Endothelial cell of umbilical vein (primary cell): ENCODE data around the gene DLST. TPM values are rescaled to one million over a fixed set of nuclear protein-coding genes. Genes with fewer than 3 reads are reported as not detected.
"Not testable (repeated sequence)": the region's sequence is repeated elsewhere in the genome, so short reads cannot be mapped to it uniquely, and the experiment has no call there.

Source experiments
- BruUV-seq: library from RNA; stranded (reverse); fragments of 400-500 nt; replicated peaks from 2 replicates; lab custom pipeline; 2021; lab: Mats Ljungman, UMichigan
- CTCF ChIA-PET: fragments of 300-600, 350-600 bp; sonication (Branson Sonifier 250); formaldehyde crosslinking; loops from one replicate; lab custom pipeline; 2021; ENCODE audit warnings: antibody characterized with exemption, inconsistent platforms; lab: Charles Lee
- POLR2A ChIA-PET: fragments of 300-600, 350-600 bp; sonication (Branson Sonifier 250); formaldehyde crosslinking; loops from one replicate; lab custom pipeline; 2021; ENCODE audit warnings: antibody characterized with exemption, inconsistent platforms; lab: Charles Lee
- DNase-seq: peaks from one replicate; pipeline ENCODE4 v3.0.0-alpha.2; 2011; ENCODE audit warnings: low read depth, low spot score
- FAIRE-seq: peaks from 2 replicates; lab custom pipeline; 2011; peaks lifted over from hg19 to GRCh38; lab: Jason Lieb, UNC
- H2AFZ ChIP-seq: 2 replicates; pipeline ENCODE4 v1.6.0; 2012; ENCODE audit warnings: low read depth, low read length, control low read depth, inconsistent platforms
- H3K27ac ChIP-seq: 2 replicates; pipeline ENCODE4 v1.5.1; 2011; ENCODE audit warnings: low read depth, mild to moderate bottlenecking, control low read depth, low read length, moderate library complexity; ENCODE audit not compliant: insufficient read depth
- H3K27me3 ChIP-seq, 2 experiments: 2 replicates each; pipeline versions ENCODE4 v1.6.0 to v1.6.1; 2011; ENCODE audit warnings: low read length in 2 of 2, mixed read lengths in 1 of 2; ENCODE audit not compliant: control insufficient read depth in 2 of 2, insufficient read depth in 2 of 2
- H3K36me3 ChIP-seq, 2 experiments: 2 replicates in 1 of 2; 3 replicates in 1 of 2; pipeline ENCODE4 v1.5.1; 2011; ENCODE audit warnings: low read length in 2 of 2, mild to moderate bottlenecking in 1 of 2, moderate library complexity in 1 of 2; ENCODE audit not compliant: control insufficient read depth in 2 of 2, insufficient read depth in 2 of 2; ENCODE audit errors: extremely low read depth in 1 of 2
- H3K4me1 ChIP-seq: 3 replicates; pipeline ENCODE4 v1.5.1; 2011; ENCODE audit warnings: mild to moderate bottlenecking, low read length; ENCODE audit not compliant: control insufficient read depth, insufficient read depth; ENCODE audit errors: extremely low read depth
- H3K4me2 ChIP-seq: 2 replicates; pipeline ENCODE4 v1.6.1; 2011; ENCODE audit warnings: low read length, control low read depth, mixed read lengths; ENCODE audit not compliant: insufficient read depth
- H3K4me3 ChIP-seq, 3 experiments: fragments of 200-600 bp in 1 of 3; sonication (generic), shearing (Covaris generic) in 1 of 3; replicated peaks in 1 of 3; 2 replicates each; pipeline ENCODE4 v1.5.1; 2011 to 2016; ENCODE audit warnings: control low read depth in 3 of 3, low read length in 3 of 3, mild to moderate bottlenecking in 2 of 3, inconsistent platforms in 1 of 3, low read depth in 1 of 3, moderate library complexity in 1 of 3; ENCODE audit not compliant: insufficient read depth in 1 of 3
- H3K79me2 ChIP-seq: 2 replicates; pipeline ENCODE4 v1.6.0; 2012; ENCODE audit warnings: low read length, inconsistent platforms; ENCODE audit not compliant: control insufficient read depth, insufficient read depth
- H3K9ac ChIP-seq: replicated peaks from 2 replicates; pipeline ENCODE3; 2011; ENCODE audit warnings: low read length, control low read depth; ENCODE audit not compliant: insufficient read depth; ENCODE audit errors: extremely low read depth
- H3K9me1 ChIP-seq: replicated peaks from 3 replicates; pipeline ENCODE4 v1.6.0; 2011; ENCODE audit warnings: mild to moderate bottlenecking, low read length; ENCODE audit not compliant: control insufficient read depth, insufficient read depth; ENCODE audit errors: extremely low read depth
- H3K9me3 ChIP-seq: replicated peaks from 2 replicates; pipeline ENCODE4 v1.5.1; 2012; ENCODE audit warnings: low read length, inconsistent platforms; ENCODE audit not compliant: control insufficient read depth, insufficient read depth
- H4K20me1 ChIP-seq: replicated peaks from 2 replicates; pipeline ENCODE3; 2011; ENCODE audit warnings: mild to moderate bottlenecking, low read length; ENCODE audit not compliant: control insufficient read depth, insufficient read depth; ENCODE audit errors: extremely low read depth
- CTCF ChIP-seq, 2 donors: IDR thresholded peaks; 1 replicate in 1 of 2; 2 replicates in 1 of 2; pipeline ENCODE4 v1.5.1; 2011; ENCODE audit warnings: low read length in 2 of 2, mild to moderate bottlenecking in 2 of 2, moderate library complexity in 2 of 2, control low read depth in 1 of 2, inconsistent platforms in 1 of 2, low read depth in 1 of 2; ENCODE audit not compliant: insufficient read depth in 1 of 2; ENCODE audit errors: extremely low read depth in 1 of 2
- EZH2 ChIP-seq: IDR thresholded peaks from 2 replicates; pipeline ENCODE4 v1.6.1; 2012; ENCODE audit warnings: borderline replicate concordance, low read depth, mild to moderate bottlenecking, moderate library complexity, low read length, inconsistent platforms; ENCODE audit not compliant: severe bottlenecking
- FOS ChIP-seq: IDR thresholded peaks from 2 replicates; pipeline ENCODE4 v1.6.1; 2011; ENCODE audit warnings: mild to moderate bottlenecking, low read length, moderate library complexity, borderline replicate concordance; ENCODE audit not compliant: insufficient read depth
- GATA2 ChIP-seq: IDR thresholded peaks from 2 replicates; pipeline ENCODE4 v1.7.0; 2011; ENCODE audit warnings: low read depth, mild to moderate bottlenecking, moderate library complexity, mixed read lengths, low read length; ENCODE audit not compliant: insufficient read length, insufficient read depth
- JUN ChIP-seq: IDR thresholded peaks from 2 replicates; pipeline ENCODE4 v1.6.1; 2011; ENCODE audit warnings: borderline replicate concordance, low read depth; ENCODE audit not compliant: insufficient read length, insufficient read depth
- MAX ChIP-seq: IDR thresholded peaks from 2 replicates; pipeline ENCODE4 v1.6.1; 2011; ENCODE audit not compliant: insufficient read depth, insufficient read length
- MYC ChIP-seq: IDR thresholded peaks from one replicate; pipeline ENCODE4 v1.6.1; 2011; ENCODE audit warnings: mild to moderate bottlenecking, low read depth, low read length
- POLR2A ChIP-seq: IDR thresholded peaks from 2 replicates; pipeline ENCODE4 v1.6.1; 2012; ENCODE audit warnings: low read depth, mild to moderate bottlenecking, control low read depth, low read length
- POLR2AphosphoS5 ChIP-seq: IDR thresholded peaks from 2 replicates; pipeline ENCODE4 v1.6.1; 2012; ENCODE audit warnings: low read depth, mild to moderate bottlenecking, control low read depth, low read length, moderate library complexity; ENCODE audit not compliant: insufficient read depth
- dilution Hi-C: fragments of 300-500 bp; cut with MboI; formaldehyde crosslinking; loops from one replicate; pipeline ENCODE4 v1.15.0; 2019; ENCODE audit warnings: low sequenced_read_pairs; ENCODE audit not compliant: extremely low pct_ligation_motif_present
- intact Hi-C: fragments of 100-400 bp; cut with micrococcal nuclease; formaldehyde crosslinking; loops from one replicate; pipeline ENCODE4 v1.10.0; 2022
- polyA plus RNA-seq, 4 experiments: library from polyadenylated mRNA; depleted of rRNA in 3 of 4; stranded (reverse) in 3 of 4; unstranded in 1 of 4; fragments of >200 nt; gene quantifications; 2 replicates each; pipeline versions ENCODE4 v1.2.1 to v1.2.3, GENCODE V29; 2011 to 2012; ENCODE audit warnings: missing spikeins in 1 of 4
- total RNA-seq: library from RNA; stranded (reverse); gene quantifications from 2 replicates; pipeline ENCODE4 v1.2.3, GENCODE V29; 2021

Gene DLST
- total and polyA plus RNA-seq, 2 donors (not counting 3 experiments of a cell fraction or from before 2014, with no cell fraction given), result 98.4 to 110 TPM

GRCh38 chr14:74932401-74932901 lies 50.7 kb downstream of the DLST start:
- dilution Hi-C loops (no loop called here), intact Hi-C loops (loop anchor here (1.0 kb wide), 1 partner anchor 8 kb away; no protein-coding TSS in a partner anchor)
- Histone ChIP-seq H3K27me3 (no peaks in the 10 kb centered on the region), H3K4me2 (peak overlapping the region; percentile 52), H2AFZ (peak overlapping the region; percentile 30), H3K4me3 (no peak overlapping the region), H3K27ac (peak overlapping the region; percentile 48), H3K9me1 (no peaks in the 10 kb centered on the region), H3K9ac (no peak overlapping the region), H3K36me3 (no peaks in the 10 kb centered on the region), H3K4me1 (peaks cover 7% of the 10 kb centered on the region), H3K9me3 (no peaks in the 10 kb centered on the region), H4K20me1 (no peaks in the 10 kb centered on the region), H3K79me2 (no peaks in the 10 kb centered on the region)
- POLR2A ChIA-PET, result interaction anchor here (0.5 to 1.3 kb wide), 2 partner anchors 10 to 363 kb away, joined by 4 to 5 read pairs; partner anchors contain the start of gene RPS6KL1
- DNase-seq, result peak; percentile 93
- CTCF ChIA-PET, result interaction anchor here (0.6 to 2.0 kb wide), 6 partner anchors 8 to 156 kb away, joined by 3 to 18 read pairs (median 8); partner anchors contain the start of gene RPS6KL1
- FAIRE-seq, result peak; percentile 93
- no TSS peak for BruUV-seq
- peak; percentile 76 for TF ChIP-seq FOS
- peak; percentile 37 for TF ChIP-seq JUN
- no peak for TF ChIP-seq EZH2
- TF ChIP-seq POLR2AphosphoS5, result peak; percentile 72
- TF ChIP-seq GATA2, result no peak
- TF ChIP-seq POLR2A, result no peak
- no peak for TF ChIP-seq MAX
- no peak for TF ChIP-seq MYC
- no peak for TF ChIP-seq CTCF (IDR thresholded peaks at IDR 0.05; ENCODE audit: extremely low read depth in 1 of 2, insufficient read depth in 1 of 2, low read depth in 1 of 2, low read length in 2 of 2)

GRCh38 chr14:74932936-74933335 lies 51.2 kb downstream of the DLST start:
- DNase-seq, H3K27me3 ChIP-seq, H4K20me1 ChIP-seq, H2AFZ ChIP-seq, dilution Hi-C loops, FAIRE-seq, H3K79me2 ChIP-seq, H3K9ac ChIP-seq, H3K9me1 ChIP-seq, H3K9me3 ChIP-seq, H3K4me3 ChIP-seq, H3K4me1 ChIP-seq, BruUV-seq, H3K36me3 ChIP-seq: not testable (repeated sequence)
- POLR2A ChIA-PET, result interaction anchor here (1.3 kb wide), 1 partner anchor 10 kb away, joined by 4 read pairs; the partner anchor contains the start of gene RPS6KL1
- CTCF ChIA-PET, result interaction anchor here (2.0 kb wide), 2 partner anchors 8 to 10 kb away, joined by 9 to 18 read pairs; partner anchors contain the start of gene RPS6KL1
- peak overlapping the region; percentile 52 for H3K4me2 ChIP-seq
- peak overlapping the region; percentile 48 for H3K27ac ChIP-seq
- intact Hi-C loops, result loop anchor here (1.0 kb wide), 1 partner anchor 7 kb away; no protein-coding TSS in a partner anchor
